CD4-positive, alpha-beta T cell treated with Interleukin-15 for 1 hour (primary cell): Measurements from ENCODE around the gene KLHL41.
"Not testable (repeated sequence)": the region's sequence is repeated elsewhere in the genome, so short reads cannot be mapped to it uniquely, and the experiment has no call there.

Experiments used
- DNase-seq: peaks from one replicate; pipeline ENCODE4 v3.0.0-alpha.2; 2020

Gene KLHL41

DNA sequence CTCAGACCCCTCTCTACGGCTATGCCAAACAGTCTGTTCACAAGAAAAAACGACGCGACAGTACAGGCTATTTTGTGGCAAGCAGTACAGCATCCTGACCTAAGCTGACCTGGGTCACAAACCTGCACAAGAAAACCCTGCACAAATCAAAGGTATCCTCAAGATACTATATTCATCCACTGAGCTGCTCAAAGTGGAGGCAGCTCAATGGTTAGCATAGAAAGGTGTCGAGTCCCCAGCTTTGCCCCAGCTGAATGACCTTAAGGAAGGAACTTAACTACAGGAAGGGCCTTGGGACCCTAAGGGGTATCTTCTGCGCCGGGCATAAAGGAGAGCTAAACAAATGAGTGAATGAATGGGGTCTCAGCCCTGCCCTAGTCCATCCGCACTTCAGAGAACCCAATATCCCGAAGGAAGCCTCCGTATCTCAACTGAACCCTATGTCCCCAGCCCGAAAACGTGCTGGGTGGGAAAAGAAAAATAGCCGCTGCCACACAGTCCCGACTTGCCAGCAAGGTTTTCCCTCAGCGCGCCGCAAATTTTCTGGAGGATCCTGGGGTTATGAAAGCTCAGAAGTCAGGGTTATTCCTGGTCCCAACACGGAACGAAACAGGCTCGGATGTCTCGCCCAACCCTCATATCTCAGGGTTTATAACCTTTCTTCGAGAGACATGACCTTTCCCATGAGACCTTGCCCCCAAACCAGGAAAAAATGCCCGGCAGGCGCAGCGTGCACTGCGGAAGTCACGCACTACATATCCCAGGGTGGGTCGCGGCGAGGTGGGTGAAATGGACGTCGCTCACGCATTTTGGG is 63.9 kb downstream of the KLHL41 start, which contains the start of gene FASTKD1:
Gene FASTKD1 (minus strand): TSS at position 706 of the 814 bp plus-strand sequence. CDS start 1,836 bp downstream, outside the sequence.
- DNase-seq = peak; percentile 88

DNA sequence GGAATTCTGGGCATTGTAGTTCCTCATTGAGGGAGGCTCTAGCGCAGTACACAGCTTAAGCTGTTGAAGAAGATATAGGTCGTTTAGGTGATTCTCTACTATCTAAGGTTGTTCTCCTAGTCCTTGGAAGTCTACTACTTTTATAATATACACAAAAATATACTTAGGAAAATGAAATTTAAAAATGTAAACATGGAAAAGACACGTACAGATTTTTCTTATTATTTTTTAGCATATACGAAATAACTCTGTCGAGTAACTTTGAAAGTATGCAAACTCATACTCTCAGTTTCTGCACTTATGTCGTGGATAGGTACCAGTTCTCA is 64.4 kb downstream of the KLHL41 start:
- no peak for DNase-seq

DNA sequence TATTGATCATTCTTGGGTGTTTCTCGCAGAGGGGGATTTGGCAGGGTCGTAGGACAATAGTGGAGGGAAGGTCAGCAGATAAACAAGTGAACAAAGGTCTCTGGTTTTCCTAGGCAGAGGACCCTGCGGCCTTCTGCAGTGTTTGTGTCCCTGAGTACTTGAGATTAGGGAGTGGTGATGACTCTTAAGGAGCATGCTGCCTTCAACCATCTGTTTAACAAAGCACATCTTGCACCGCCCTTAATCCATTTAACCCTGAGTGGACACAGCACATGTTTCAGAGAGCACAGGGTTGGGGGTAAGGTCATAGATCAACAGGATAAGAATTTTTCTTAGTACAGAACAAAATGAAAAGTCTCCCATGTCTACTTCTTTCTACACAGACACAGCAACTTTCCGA is 65.0 kb downstream of the KLHL41 start:
- DNase-seq = not testable (repeated sequence)

- DNase-seq = not testable (repeated sequence)
Measured at GRCh38 chr2:169575264-169575663, 65.8 kb downstream of the KLHL41 start.
